Activated naive CD4-positive, alpha-beta T cell treated with anti-CD3 and anti-CD28 coated beads, Interleukin-2, amount 50 U/mL, for 24 hours (primary cell): ENCODE results near the gene CDC20.

Experiments used
- H3K27ac Mint-ChIP-seq: one replicate; pipeline ENCODE4 v1.8.0; 2021; ENCODE audit warnings: mild to moderate bottlenecking, mixed read lengths
- H3K27me3 Mint-ChIP-seq: one replicate; pipeline ENCODE4 v1.8.0; 2021; ENCODE audit warnings: mixed read lengths
- H3K36me3 Mint-ChIP-seq: one replicate; pipeline ENCODE4 v1.8.0; 2021; ENCODE audit warnings: mixed read lengths
- H3K4me1 Mint-ChIP-seq: one replicate; pipeline ENCODE4 v1.8.0; 2021; ENCODE audit warnings: mixed read lengths
- H3K4me3 Mint-ChIP-seq: one replicate; pipeline ENCODE4 v1.8.0; 2021; ENCODE audit warnings: mild to moderate bottlenecking, mixed read lengths
- H3K9me3 Mint-ChIP-seq: one replicate; pipeline ENCODE4 v1.8.0; 2021; ENCODE audit warnings: mixed read lengths

Gene CDC20

GRCh38 chr1:43358746-43359693 is at the start of gene CDC20:
Gene CDC20 (plus strand): TSS chr1:43358981. CDS start chr1:43359216, 235 bp downstream.
- Mint-ChIP-seq H3K27me3 (no peaks in the 10 kb centered on the region), H3K27ac (peak within 1 kb of the TSS; percentile 95), H3K36me3 (peaks cover 2% of the 10 kb centered on the region), H3K9me3 (no peaks in the 10 kb centered on the region), H3K4me3 (peak within 1 kb of the TSS; percentile 91), H3K4me1 (peaks cover 15% of the 10 kb centered on the region)

GRCh38 chr1:43309405-43310025 is 49.3 kb upstream of the CDC20 start:
- no peaks in the 10 kb centered on the region for H3K4me1 Mint-ChIP-seq
- no peaks in the 10 kb centered on the region for H3K36me3 Mint-ChIP-seq
- H3K4me3 Mint-ChIP-seq, result no peak overlapping the region
- H3K9me3 Mint-ChIP-seq, result no peaks in the 10 kb centered on the region
- no peak overlapping the region for H3K27ac Mint-ChIP-seq
- H3K27me3 Mint-ChIP-seq, result no peaks in the 10 kb centered on the region

GRCh38 chr1:43311521-43311920 is 47.3 kb upstream of the CDC20 start:
- H3K36me3 Mint-ChIP-seq, result no peaks in the 10 kb centered on the region
- no peak overlapping the region for H3K4me3 Mint-ChIP-seq
- no peaks in the 10 kb centered on the region for H3K9me3 Mint-ChIP-seq
- H3K27me3 Mint-ChIP-seq, result no peaks in the 10 kb centered on the region
- no peak overlapping the region for H3K27ac Mint-ChIP-seq
- H3K4me1 Mint-ChIP-seq, result no peaks in the 10 kb centered on the region

- H3K27me3 Mint-ChIP-seq, result no peaks in the 10 kb centered on the region
- H3K4me3 Mint-ChIP-seq, result no peak overlapping the region
- no peak overlapping the region for H3K27ac Mint-ChIP-seq
- no peaks in the 10 kb centered on the region for H3K4me1 Mint-ChIP-seq
- H3K36me3 Mint-ChIP-seq, result no peaks in the 10 kb centered on the region
- no peaks in the 10 kb centered on the region for H3K9me3 Mint-ChIP-seq
Observed at GRCh38 chr1:43312212-43312623, 46.6 kb upstream of the CDC20 start.

- Mint-ChIP-seq H3K4me1 (no peaks in the 10 kb centered on the region), H3K9me3 (no peaks in the 10 kb centered on the region), H3K36me3 (no peaks in the 10 kb centered on the region), H3K4me3 (no peak overlapping the region), H3K27ac (no peak overlapping the region), H3K27me3 (no peaks in the 10 kb centered on the region)
Observed at GRCh38 chr1:43312663-43313515, 45.9 kb upstream of the CDC20 start.

- Mint-ChIP-seq H3K4me3 (no peak overlapping the region), H3K27me3 (no peaks in the 10 kb centered on the region), H3K9me3 (no peaks in the 10 kb centered on the region), H3K27ac (no peak overlapping the region), H3K36me3 (no peaks in the 10 kb centered on the region), H3K4me1 (no peaks in the 10 kb centered on the region)
Observed at GRCh38 chr1:43313771-43314170, 45.0 kb upstream of the CDC20 start.

- no peak overlapping the region for H3K4me3 Mint-ChIP-seq
- no peaks in the 10 kb centered on the region for H3K36me3 Mint-ChIP-seq
- no peaks in the 10 kb centered on the region for H3K4me1 Mint-ChIP-seq
- H3K27ac Mint-ChIP-seq, result no peak overlapping the region
- H3K9me3 Mint-ChIP-seq, result no peaks in the 10 kb centered on the region
- no peaks in the 10 kb centered on the region for H3K27me3 Mint-ChIP-seq
Observed at GRCh38 chr1:43314233-43314632, 44.5 kb upstream of the CDC20 start.

GRCh38 chr1:43315481-43315880 is 43.3 kb upstream of the CDC20 start:
- H3K27me3 Mint-ChIP-seq, result no peaks in the 10 kb centered on the region

GRCh38 chr1:43315963-43316737 is 42.6 kb upstream of the CDC20 start:
- no peaks in the 10 kb centered on the region for H3K4me1 Mint-ChIP-seq

More at GRCh38 chr1:43315481-43315880, 43.3 kb upstream of the CDC20 start:
- no peaks in the 10 kb centered on the region for H3K4me1 Mint-ChIP-seq
- no peak overlapping the region for H3K4me3 Mint-ChIP-seq
- no peaks in the 10 kb centered on the region for H3K9me3 Mint-ChIP-seq
- no peaks in the 10 kb centered on the region for H3K36me3 Mint-ChIP-seq
- H3K27ac Mint-ChIP-seq, result no peak overlapping the region

GRCh38 chr1:43316738-43317520 is 41.9 kb upstream of the CDC20 start:
- no peaks in the 10 kb centered on the region for H3K9me3 Mint-ChIP-seq
- no peaks in the 10 kb centered on the region for H3K4me1 Mint-ChIP-seq
- no peak overlapping the region for H3K4me3 Mint-ChIP-seq
- no peaks in the 10 kb centered on the region for H3K36me3 Mint-ChIP-seq
- H3K27ac Mint-ChIP-seq, result peak overlapping the region; percentile 44
- no peaks in the 10 kb centered on the region for H3K27me3 Mint-ChIP-seq

More at GRCh38 chr1:43315963-43316737, 42.6 kb upstream of the CDC20 start:
- H3K27me3 Mint-ChIP-seq, result no peaks in the 10 kb centered on the region
- H3K36me3 Mint-ChIP-seq, result no peaks in the 10 kb centered on the region
- no peak overlapping the region for H3K4me3 Mint-ChIP-seq
- no peaks in the 10 kb centered on the region for H3K9me3 Mint-ChIP-seq
- H3K27ac Mint-ChIP-seq, result no peak overlapping the region

GRCh38 chr1:43317817-43318471 is 40.8 kb upstream of the CDC20 start:
- no peaks in the 10 kb centered on the region for H3K27me3 Mint-ChIP-seq
- H3K4me3 Mint-ChIP-seq, result no peak overlapping the region
- H3K27ac Mint-ChIP-seq, result no peak overlapping the region
- no peaks in the 10 kb centered on the region for H3K36me3 Mint-ChIP-seq
- H3K4me1 Mint-ChIP-seq, result no peaks in the 10 kb centered on the region
- H3K9me3 Mint-ChIP-seq, result no peaks in the 10 kb centered on the region

- Mint-ChIP-seq H3K27me3 (no peaks in the 10 kb centered on the region), H3K9me3 (no peaks in the 10 kb centered on the region), H3K4me1 (no peaks in the 10 kb centered on the region), H3K4me3 (no peak overlapping the region), H3K36me3 (peaks cover 2% of the 10 kb centered on the region), H3K27ac (no peak overlapping the region)
Observed at GRCh38 chr1:43318831-43319230, 40.0 kb upstream of the CDC20 start.

- Mint-ChIP-seq H3K27ac (no peak overlapping the region), H3K4me1 (peaks cover 3% of the 10 kb centered on the region), H3K4me3 (no peak overlapping the region), H3K9me3 (no peaks in the 10 kb centered on the region), H3K36me3 (peaks cover 4% of the 10 kb centered on the region), H3K27me3 (no peaks in the 10 kb centered on the region)
Observed at GRCh38 chr1:43319288-43319687, 39.5 kb upstream of the CDC20 start.

- no peak overlapping the region for H3K4me3 Mint-ChIP-seq
Observed at GRCh38 chr1:43319766-43320165, 39.0 kb upstream of the CDC20 start.

More at GRCh38 chr1:43319766-43320165, 39.0 kb upstream of the CDC20 start:
- Mint-ChIP-seq H3K4me1 (peaks cover 7% of the 10 kb centered on the region), H3K27me3 (no peaks in the 10 kb centered on the region), H3K27ac (no peak overlapping the region), H3K36me3 (peaks cover 8% of the 10 kb centered on the region), H3K9me3 (no peaks in the 10 kb centered on the region)
